Upper lobe of right lung (tissue), 1 donor: ENCODE data around the gene R3HDM2. TPM values are rescaled to one million over a fixed set of nuclear protein-coding genes. Genes with fewer than 3 reads are reported as not detected.

Experiments
- ATAC-seq: fragments of 200-7000 bp; cut with Tn5 transposase; one replicate; pipeline ENCODE4 v1.9.1; 2020; ENCODE audit warnings: mild to moderate bottlenecking, moderate library complexity
- DNase-seq: peaks from one replicate; pipeline ENCODE4 v3.0.0-alpha.2; 2020
- H3K27ac ChIP-seq: fragments of 200-600 bp; one replicate; pipeline ENCODE4 v1.8.0; 2022
- H3K27me3 ChIP-seq: fragments of 200-600 bp; one replicate; pipeline ENCODE4 v1.8.0; 2022; ENCODE audit warnings: mild to moderate bottlenecking
- H3K36me3 ChIP-seq: fragments of 200-600 bp; one replicate; pipeline ENCODE4 v1.8.0; 2022
- H3K4me1 ChIP-seq: fragments of 200-600 bp; one replicate; pipeline ENCODE4 v1.8.0; 2022
- H3K4me3 ChIP-seq: fragments of 200-600 bp; one replicate; pipeline ENCODE4 v1.8.0; 2022; ENCODE audit warnings: mild to moderate bottlenecking
- H3K9me3 ChIP-seq: fragments of 200-600 bp; one replicate; pipeline ENCODE4 v1.8.0; 2022
- CTCF ChIP-seq: fragments of 200-600 bp; IDR thresholded peaks from one replicate; pipeline ENCODE4 v1.8.0; 2022; ENCODE audit warnings: antibody characterized with exemption
- intact Hi-C: fragments of 100-400 bp; cut with DNase I; formaldehyde crosslinking; loops from one replicate; pipeline ENCODE4 v1.11.0; 2022
- total RNA-seq: library from RNA; stranded (reverse); fragmentation: NEBNext Ultra II Directional; extraction: Animal tissue kit (Norgen Biotek cat#: 25700); gene quantifications from one replicate; pipeline ENCODE4 v1.2.1, GENCODE V29; 2021
- donor health status: DM: no; HTN: yes; CAD: no; lungs with severe emphysema.

Gene R3HDM2
- total RNA-seq, 1 donor from 2014 or later = 81.0 TPM

GRCh38 chr12:57473886-57474285 lies 43.0 kb upstream of the R3HDM2 start:
- no peak for ATAC-seq
- Histone ChIP-seq H3K9me3 (no peaks in the 10 kb centered on the region), H3K27ac (no peak overlapping the region)

GRCh38 chr12:57473392-57473791 lies 42.5 kb upstream of the R3HDM2 start:
- Histone ChIP-seq H3K4me1 (peaks cover 23% of the 10 kb centered on the region), H3K27me3 (peaks cover 42% of the 10 kb centered on the region), H3K36me3 (peaks cover 4% of the 10 kb centered on the region), H3K9me3 (no peaks in the 10 kb centered on the region), H3K4me3 (no peak overlapping the region), H3K27ac (no peak overlapping the region)
- DNase-seq = no peak
- no peak for TF ChIP-seq CTCF
- intact Hi-C loops = no loop called here
- no peak for ATAC-seq

More at GRCh38 chr12:57473886-57474285, 43.0 kb upstream of the R3HDM2 start:
- TF ChIP-seq CTCF = no peak
- no peak for DNase-seq
- Histone ChIP-seq H3K4me3 (no peak overlapping the region), H3K36me3 (peaks cover 4% of the 10 kb centered on the region), H3K27me3 (peaks cover 42% of the 10 kb centered on the region), H3K4me1 (peaks cover 23% of the 10 kb centered on the region)
- intact Hi-C loops = no loop called here

- Histone ChIP-seq H3K4me1 (peaks cover 23% of the 10 kb centered on the region), H3K4me3 (no peak overlapping the region), H3K9me3 (no peaks in the 10 kb centered on the region), H3K27me3 (peaks cover 42% of the 10 kb centered on the region), H3K36me3 (peaks cover 4% of the 10 kb centered on the region), H3K27ac (no peak overlapping the region)
- DNase-seq (no peak), ATAC-seq (no peak)
- intact Hi-C loops = no loop called here
- no peak for TF ChIP-seq CTCF
These were observed 41.5 kb upstream of the R3HDM2 start for GRCh38 chr12:57472391-57472790.

GRCh38 chr12:57471661-57472060 lies 40.8 kb upstream of the R3HDM2 start:
- TF ChIP-seq CTCF = no peak
- ATAC-seq = no peak
- H3K27me3 ChIP-seq = peaks cover 42% of the 10 kb centered on the region
- DNase-seq = peak; percentile 18
- intact Hi-C loops = no loop called here
- H3K9me3 ChIP-seq = no peaks in the 10 kb centered on the region
- H3K4me3 ChIP-seq = no peak overlapping the region
- H3K27ac ChIP-seq = no peak overlapping the region
- peaks cover 4% of the 10 kb centered on the region for H3K36me3 ChIP-seq
- peaks cover 23% of the 10 kb centered on the region for H3K4me1 ChIP-seq

GRCh38 chr12:57470970-57471656 lies 40.3 kb upstream of the R3HDM2 start:
- DNase-seq (no peak), ATAC-seq (no peak)
- Histone ChIP-seq H3K4me1 (peaks cover 20% of the 10 kb centered on the region), H3K36me3 (peaks cover 4% of the 10 kb centered on the region), H3K27me3 (peaks cover 37% of the 10 kb centered on the region), H3K4me3 (no peak overlapping the region), H3K27ac (no peak overlapping the region), H3K9me3 (no peaks in the 10 kb centered on the region)
- intact Hi-C loops = no loop called here
- TF ChIP-seq CTCF = no peak
